Activated CD8-positive, alpha-beta memory T cell treated with anti-CD3 and anti-CD28 coated beads, Interleukin-2, amount 50 U/mL, for 24 hours (primary cell): Measurements from ENCODE around the gene NCR2.
"Not testable (repeated sequence)": the region's sequence is repeated elsewhere in the genome, so short reads cannot be mapped to it uniquely, and the experiment has no call there.

Source experiments
- DNase-seq: peaks from one replicate; pipeline ENCODE4 v3.0.0-alpha.2; 2020; ENCODE audit errors: extremely low read depth

Gene NCR2, protein sequence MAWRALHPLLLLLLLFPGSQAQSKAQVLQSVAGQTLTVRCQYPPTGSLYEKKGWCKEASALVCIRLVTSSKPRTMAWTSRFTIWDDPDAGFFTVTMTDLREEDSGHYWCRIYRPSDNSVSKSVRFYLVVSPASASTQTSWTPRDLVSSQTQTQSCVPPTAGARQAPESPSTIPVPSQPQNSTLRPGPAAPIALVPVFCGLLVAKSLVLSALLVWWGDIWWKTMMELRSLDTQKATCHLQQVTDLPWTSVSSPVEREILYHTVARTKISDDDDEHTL

DNA sequence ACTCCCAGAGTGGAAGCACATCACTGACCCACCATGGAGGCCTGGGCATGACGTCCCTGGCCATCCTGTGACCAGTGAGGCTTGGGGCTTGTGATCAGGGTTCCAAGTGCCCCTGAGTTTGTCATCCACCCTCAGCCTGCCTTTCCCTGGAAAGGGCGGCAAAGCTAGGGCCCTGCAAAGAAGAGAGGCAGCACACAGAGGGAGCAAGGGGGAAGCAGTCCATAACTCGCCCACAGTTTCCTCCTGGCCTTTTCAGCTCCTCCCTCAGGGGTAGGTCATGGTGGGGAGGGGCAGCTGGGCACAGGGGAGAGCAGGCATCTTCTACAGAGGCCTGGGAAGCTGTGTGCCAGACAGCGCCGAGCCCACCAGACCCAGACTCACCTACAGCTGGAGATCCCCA is at the start of gene NCR2:
Gene NCR2 (plus strand): TSS at position 313 of the 400 bp plus-strand sequence. CDS start 269 bp downstream, outside the sequence.
- DNase-seq, result no peak

DNA sequence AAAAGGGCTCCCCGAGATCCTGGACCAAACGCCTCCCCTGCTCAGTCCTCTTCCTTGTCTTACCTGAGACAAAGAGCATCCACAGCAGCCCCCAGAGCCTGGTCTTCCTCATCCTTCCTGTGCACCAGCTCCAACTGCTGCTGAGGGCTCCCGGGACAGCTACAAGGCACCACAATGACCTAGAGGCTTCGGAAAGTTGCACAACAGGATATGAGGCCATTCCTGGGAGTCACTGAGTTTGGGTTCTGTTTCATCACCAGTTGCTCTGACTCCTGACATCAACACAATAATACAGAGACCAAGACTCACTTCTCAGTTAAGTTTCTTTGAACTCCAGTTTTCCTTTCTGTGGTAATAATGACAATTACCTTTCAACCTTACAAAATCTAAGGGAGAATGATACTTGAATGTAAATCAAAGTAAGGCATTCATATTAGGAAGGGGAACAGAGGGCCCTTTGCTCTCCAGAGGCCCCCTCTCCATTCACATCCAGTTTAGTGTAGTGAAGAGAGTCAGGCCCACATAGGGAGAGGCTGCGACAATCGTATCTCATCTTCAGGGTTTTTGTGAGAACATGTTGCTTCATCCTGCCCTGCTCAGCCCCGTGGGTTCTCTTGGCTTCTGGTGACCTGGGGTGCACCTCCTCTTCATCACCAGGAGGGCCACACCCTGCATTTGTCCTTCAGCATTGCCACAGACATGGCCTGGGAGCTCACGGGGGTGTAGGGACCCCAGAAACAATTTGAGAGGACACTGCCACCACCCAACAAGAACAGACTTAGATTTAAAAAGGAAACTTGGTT is 48.7 kb upstream of the NCR2 start, which contains the start of gene TREM1:
Gene TREM1 (minus strand): TSS at position 139 of the 803 bp plus-strand sequence. CDS start 27 bp downstream, at position 112.
- DNase-seq, result no peak

DNA sequence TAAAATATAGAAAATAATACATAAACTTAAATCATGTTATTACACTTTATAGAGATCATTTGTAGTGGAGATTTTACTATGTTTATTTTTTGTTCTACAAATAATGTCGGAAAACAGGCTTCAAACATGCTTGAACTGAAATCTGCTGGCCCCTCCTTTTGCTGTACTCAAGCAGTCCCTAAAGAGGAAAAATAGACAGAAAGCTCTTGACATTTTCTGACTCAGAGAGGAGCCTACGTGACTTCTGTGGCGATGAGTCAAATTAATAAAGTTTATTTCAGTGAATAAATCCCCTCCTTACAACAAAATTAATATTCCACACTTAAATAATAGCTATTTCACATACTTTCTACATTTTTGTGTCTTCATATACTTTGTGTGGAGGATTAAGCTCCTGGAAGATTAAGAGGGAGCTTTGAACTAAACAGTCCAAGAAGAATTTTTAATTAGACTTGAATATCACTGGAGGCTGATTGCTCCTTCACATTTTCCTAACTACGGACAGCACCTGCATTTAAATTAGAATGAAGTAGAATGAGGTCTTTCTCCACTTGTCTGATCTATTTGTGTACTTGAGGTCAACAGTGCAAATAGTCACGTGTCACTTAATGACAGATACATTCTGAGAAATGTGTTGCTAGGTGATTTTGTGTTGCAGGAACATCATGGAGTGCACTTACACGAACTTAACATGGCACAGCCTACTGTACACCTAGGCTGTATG is 47.2 kb upstream of the NCR2 start:
- DNase-seq, result no peak

DNA sequence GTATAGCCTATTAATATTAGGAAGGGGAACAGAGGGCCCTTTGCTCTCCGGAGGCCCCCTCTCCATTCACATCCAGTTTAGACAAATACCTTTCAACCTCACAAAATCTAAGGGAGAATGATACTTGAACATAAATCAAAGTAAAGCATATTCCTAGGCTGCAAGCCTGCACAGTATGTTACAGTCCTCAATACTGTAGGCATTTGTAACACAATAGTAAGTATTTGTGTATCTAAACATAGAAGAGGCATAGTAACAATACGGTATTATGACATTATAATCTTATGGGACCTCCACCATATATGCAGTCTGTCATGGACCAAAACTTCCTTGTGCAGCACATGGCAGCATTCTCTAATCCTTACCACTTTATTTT is 46.7 kb upstream of the NCR2 start:
- DNase-seq, result no peak

DNA sequence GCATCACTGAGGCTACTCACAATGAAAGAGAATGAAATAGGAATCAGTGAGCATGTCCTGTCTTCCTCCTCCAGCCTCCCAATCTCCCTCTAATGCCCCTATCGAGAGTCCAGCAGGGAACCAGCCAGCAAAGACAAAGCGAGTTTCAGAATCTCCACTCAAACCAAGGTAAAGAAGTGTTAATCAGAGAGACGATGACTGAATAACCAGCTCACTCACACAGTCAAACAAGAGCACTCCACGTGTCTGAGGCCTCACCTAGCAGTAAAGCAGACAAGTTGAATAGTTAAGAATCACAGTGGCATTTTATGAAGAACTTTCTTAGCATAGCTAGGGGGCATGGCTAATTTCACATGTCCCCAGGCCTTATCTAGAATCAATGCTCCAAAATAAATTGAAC is 45.6 kb upstream of the NCR2 start:
- no peak for DNase-seq

DNA sequence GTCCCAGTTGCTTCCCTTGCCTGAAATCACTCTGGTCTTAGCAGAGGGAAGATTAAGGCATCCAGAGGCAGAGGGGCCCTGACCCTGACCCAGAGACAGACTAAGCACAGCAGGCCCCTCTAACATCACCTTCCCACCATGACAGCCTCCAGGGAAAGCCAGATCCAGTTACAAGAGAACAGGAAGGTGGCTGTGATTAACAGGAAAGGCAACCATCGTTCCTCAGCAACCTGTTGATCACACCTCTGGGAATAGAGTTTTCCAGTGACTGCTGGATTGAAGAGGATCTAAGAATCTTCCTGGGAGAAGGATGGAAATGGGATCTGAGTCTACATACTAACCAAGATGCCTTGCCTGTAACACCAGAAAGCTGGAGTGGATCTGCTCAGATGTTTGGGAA is 43.7 kb upstream of the NCR2 start:
- DNase-seq, result no peak

DNA sequence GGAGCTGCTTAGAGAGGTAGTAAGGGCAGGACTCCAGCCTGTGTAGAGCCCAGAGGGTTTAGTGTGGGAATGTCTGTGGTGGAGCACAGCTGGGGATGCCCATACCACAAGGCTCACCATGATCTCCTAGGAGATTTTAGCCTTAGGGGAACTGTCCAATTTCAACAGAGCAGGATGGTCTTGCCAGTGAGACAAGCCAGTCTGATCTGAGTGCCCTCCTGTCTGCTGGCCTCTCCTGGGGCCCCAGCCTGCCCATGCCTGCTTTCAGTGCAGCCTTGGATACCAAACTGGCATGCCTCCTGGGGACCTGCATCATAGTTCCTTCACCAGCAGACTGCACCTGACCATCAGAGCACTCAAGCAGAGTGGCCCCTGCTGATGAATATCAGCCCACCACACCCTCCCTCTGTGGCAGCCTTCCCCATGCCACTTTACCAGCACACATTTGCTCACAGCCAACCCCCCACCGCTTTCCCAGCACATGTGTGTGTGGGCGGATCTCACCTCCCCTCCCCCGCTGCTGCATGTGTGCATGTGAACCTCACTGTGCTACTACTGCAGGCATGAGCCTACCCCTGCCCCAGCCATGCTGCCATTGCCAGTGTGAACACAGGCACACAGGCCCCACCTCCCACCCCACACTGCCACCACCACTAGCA is 41.1 kb upstream of the NCR2 start:
- no peak for DNase-seq

DNA sequence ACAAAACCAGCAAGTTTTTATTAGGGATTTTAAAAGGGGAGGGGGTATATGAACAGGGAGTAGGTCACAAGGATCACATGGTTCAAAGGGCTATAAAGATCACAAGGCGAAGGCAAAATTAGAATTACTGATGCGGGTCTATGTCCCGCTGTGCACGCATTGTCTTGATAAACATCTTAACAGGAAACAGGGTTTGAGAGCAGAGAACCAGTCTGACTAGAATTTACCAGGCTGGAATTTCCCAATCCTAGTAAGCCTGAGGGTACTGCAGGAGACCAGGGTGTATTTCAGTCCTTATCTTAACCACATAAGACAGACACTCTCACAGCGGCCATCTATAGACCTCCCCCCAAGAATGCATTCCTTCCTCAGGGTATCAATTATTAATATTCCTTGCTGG is 38.2 kb upstream of the NCR2 start:
- not testable (repeated sequence) for DNase-seq

DNA sequence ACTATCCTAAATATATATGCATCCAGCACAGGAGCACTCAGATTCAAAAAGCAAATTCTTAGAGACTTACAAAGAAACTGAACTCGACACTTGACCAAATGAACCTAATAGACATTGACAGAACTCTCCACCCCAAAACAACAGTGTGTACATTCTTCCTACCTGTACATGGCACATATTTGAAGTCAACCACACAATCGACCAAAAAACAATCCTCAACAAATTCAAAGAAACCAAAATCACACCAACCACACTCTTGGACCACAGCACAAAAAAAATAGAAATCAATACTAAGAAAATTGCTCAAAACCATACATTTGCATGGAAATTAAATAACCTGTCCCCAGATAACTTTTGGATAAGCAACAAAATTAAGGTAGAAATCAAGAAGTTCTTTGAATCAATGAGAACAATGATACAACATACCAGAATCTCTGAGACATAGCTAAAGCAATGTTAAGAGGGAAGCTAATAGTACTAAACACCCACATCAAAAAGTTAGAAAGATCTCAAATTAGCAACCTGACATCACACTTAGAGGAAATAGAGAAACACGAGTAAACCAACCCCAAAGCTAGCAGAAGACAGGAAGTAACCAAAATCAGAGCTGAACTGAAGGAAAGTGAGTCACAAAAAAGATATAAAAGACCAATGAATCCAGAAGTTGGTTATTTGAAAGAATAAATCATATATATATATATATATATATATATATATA is 36.5 kb upstream of the NCR2 start:
- no peak for DNase-seq

DNA sequence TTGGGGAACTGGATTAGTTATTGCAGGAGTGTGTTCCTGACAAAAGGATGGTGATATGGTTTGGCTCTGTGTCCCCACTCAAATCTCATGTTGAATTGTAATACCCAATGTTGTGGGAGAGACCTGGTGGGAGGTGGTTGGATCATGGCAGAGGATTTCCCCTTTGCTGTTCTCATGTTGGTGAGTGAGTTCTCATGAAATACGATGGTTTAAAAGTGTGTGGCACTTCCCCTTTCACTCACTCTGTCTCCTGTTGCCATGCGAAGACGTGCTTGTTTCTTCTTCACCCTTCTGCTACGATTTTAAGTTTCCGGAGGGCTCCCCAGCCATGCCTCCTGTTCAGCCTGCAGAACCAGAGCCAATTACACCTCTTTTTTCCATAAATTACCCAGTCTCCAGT is 32.8 kb upstream of the NCR2 start:
- no peak for DNase-seq

DNA sequence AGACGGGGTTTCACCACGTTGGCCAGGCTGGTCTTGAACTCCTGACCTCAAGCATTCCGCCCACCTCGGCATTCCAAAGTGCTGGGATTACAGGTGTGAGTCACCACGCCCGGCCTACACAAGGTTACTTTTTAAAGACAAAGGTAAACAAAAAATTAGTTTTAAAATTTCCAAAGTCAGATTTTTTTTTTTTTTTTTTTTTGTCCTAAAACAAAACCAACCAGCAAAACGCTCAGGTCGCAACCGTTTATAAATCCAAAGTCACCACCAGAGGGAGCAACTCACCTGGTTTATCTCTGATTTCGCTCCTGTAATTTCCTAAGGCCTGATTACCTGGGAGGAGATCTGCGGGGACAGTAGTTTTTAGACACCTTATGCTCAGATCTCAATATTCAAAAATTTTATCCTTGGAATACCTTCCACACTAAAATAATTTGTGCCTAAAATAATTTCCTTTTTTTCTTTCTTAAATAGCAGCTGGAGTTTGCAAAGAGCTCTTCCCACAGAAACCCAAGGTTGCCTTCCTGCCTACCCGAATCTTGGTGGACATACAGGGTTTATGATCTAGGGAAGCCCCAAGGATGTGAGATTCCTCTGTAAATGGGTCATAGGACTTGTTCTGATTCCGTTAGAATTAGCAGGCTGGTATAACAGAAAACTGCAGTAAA is 29.1 kb upstream of the NCR2 start:
- no peak for DNase-seq

DNA sequence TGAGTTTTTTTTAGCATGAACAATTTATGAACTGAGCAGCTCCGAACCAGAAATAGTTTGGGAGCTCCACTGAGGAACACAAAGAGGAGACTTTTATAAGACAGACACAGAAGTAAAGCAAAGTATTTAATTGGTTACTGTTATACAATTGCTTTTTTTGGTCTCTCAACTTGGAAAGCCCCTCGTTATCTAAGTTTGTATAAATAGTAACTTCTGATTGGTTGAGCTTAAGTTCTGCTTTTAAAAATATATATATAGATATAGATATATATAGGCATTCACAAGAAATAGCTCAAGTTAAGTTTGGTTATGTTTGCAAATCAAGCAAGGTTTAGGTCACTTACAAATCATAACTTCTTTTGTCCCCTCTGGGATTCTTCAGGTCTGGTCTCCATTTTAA is 20.2 kb upstream of the NCR2 start:
- DNase-seq, result no peak

DNA sequence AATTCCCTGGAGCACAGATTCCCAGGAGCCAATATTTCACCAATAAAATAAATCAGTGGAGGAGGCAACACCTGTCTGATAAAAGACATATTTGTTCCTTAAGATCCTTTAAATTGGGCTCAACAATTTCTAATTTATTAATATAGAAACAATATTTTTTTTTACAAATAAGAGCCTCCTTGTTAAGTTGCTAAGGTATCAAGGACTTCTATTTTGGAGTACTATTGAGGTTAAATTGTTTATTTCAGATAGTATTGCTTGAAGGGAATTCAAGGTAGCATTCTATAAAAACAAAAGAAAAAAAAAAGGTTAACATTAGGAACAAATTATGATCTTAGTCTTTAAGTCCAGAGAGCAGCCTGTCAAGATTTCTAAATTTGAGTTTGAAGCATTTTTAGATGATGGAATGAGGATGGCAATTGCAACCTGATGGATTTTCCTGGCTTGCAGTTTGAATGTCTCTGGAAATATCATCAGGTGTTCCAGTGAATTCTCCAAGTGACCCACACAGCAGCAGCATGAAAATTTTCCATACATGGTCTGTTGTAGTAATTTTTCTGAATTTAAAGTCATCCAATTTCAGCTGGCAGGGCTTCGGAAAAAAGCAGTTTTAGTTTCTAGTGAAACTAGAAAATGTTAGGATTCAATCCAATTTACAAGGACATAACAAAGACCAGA is 19.3 kb upstream of the NCR2 start:
- no peak for DNase-seq

DNA sequence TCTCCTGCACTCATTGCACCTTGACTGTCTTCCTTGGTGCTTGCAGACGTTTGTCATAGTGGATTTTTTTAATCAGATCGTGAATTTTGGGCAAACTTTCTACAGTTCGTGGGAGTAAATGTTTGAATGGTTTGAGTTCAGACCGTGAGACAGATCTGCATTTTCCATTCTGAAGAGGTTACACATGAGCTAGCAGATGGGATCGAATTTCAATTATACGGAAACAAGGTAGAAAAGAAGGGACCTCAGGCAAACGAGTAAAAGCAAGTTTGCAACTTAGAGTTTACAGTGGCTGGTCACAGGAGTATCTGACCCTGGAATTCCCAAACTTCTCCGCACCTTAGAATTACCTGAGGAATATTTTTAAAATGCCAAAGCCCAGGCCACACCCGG is 17.2 kb upstream of the NCR2 start:
- no peak for DNase-seq

DNA sequence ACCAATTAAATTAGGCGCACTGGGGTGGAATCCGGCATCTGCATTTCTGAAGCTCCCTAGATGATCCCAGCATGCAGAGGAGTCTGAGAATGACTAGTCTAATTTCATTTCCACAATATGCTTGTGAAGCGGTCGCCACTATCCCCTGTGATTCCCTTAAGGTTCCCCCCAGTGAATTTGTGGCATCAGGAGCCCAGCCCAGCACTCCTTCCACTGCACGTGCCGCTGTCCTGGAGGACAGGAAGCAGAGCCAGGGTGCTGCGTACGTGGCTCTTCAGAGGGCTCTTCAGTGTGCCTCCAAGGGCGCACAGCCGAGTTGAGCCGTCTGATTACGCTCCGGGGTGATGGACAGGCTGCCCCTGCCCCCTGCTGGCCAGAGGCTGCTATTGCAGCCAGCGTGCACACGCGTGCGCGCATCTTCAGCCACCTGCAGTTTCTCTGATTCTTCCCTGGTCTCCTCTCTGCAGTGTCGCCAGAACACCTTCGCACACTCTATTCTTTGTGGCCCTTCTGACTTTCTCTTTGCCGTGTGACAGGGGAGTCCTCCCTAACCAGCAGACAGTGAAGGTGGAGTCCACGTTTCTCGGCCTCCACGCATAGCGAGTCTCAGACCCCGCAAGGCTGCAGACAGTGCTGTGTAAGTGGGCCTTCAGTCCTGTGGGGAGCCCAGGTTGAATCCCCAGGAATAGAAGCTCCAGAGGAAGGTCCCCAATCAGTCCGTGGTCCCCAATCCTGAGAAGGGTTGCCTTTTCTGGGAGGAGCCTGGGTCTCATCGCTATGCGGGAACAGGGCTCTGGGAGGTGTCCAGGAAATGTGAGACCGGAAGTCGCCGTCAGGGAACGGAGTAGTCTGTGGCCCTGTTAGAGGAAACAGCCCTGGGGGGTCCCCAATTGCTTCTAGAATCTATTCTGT is 16.5 kb upstream of the NCR2 start:
- DNase-seq, result peak; percentile 48

DNA sequence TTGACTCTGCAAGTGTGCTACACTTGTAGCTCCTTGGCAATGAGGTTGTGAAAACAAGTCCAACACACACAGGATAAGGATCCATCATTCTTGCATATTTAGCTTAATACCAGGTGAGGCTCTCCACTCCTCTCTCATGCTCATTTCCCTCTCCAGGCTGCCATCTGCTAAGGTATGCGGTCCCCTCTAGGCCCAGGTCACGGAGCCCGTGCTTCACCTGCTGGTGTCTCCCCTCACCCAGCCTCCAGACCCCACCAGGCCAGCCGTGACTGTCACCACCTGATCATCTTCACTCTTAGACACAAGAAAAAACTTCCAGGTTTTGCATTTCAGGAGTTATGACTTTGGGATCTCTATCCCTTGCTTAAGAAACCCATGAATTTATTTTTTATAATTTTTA is 14.2 kb upstream of the NCR2 start:
- DNase-seq, result no peak

DNA sequence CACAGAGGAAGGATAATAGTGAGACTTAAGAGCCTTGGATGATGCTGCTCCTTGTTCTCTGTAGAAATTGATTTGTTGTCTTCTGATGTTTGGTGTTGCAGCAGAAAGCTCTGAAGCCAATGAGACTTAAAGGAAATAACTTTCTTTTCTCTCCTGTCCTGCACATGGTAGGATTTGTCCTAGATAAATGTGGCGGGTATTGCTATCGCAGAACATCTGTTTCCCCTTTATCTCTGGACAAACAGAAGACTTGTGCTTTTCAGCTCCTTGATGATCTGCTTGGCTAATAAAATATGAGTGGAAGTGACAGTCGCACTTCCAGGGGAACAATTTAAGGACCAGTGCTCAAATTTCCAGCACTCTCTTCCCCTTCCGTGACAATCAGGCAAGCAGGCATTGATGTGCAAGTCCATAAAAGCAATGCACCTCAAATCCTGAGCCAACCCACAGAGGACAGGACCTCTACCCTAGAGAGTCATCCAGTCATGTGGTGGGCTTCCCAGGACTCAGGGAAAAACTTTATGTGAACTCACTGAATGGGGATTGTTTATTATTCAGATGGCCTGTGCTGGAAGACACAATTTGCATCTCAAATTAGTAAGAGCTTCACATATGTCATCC is 9.9 kb upstream of the NCR2 start:
- no peak for DNase-seq

DNA sequence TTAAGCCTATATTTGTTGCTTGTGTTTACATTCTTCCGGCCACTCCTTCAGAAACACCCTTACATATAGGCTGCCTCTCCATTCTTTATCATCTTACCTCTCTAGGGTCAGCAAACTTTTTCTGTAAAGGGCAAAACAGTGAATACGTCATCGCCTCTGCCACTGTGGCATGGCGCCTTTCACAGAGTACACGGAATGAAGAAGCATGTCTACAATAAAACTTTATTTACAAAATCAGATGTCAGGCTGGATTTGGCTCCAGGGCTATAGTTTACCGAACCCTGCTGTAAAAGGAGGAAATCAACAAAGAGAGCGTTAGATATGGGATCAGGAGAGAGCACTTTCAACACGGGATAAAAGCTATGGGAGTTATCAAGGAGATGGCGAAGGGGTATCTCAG is 9.3 kb upstream of the NCR2 start:
- no peak for DNase-seq

DNA sequence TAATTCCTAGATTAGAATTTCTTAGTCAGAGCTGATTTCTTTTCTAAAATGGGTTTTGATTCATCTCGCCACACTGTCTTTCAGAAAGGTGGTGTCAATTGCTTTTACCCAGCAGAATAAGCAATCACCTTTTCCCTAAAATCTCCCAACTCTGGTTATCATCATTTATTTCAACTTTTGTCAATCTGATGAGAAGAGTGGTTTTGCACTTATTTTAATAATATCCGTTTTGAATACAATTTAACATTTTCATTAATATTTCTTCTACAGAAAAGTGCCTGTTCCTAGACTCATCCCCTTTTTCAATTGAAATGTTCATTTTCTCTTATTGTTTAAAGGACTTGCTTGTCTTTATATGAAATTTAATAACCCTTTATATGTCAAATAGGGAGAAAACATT is 8.2 kb upstream of the NCR2 start:
- DNase-seq, result no peak
